A673 (cell line): Measurements from ENCODE around the gene CLDN11. TPM values are rescaled to one million over a fixed set of nuclear protein-coding genes. Genes with fewer than 3 reads are reported as not detected.

ENCODE experiments used
- BruUV-seq: library from RNA; stranded (reverse); fragments of 400-500 nt; replicated peaks from 2 replicates; lab custom pipeline; 2021; lab: Mats Ljungman, UMichigan
- CTCF ChIA-PET: fragments of 300-600 bp; sonication (Branson Sonifier 250); formaldehyde crosslinking; loops from one replicate; lab custom pipeline; 2022; ENCODE audit warnings: antibody characterized with exemption; lab: Charles Lee
- POLR2A ChIA-PET: fragments of 300-600 bp; sonication (Branson Sonifier 250); formaldehyde crosslinking; loops from one replicate; lab custom pipeline; 2022; ENCODE audit warnings: antibody characterized with exemption; ENCODE audit not compliant: low non-redundant PET; lab: Charles Lee
- DNase-seq: peaks from one replicate; pipeline ENCODE4 v3.0.0-alpha.2; 2015; ENCODE audit warnings: low spot score
- H3K27ac ChIP-seq: fragments of 200-600 bp; sonication (generic); 2 replicates; pipeline ENCODE4 v1.5.1; 2016; ENCODE audit warnings: mixed run types, low read depth, mild to moderate bottlenecking, mixed read lengths, antibody characterized with exemption, low read length; ENCODE audit not compliant: poor library complexity, severe bottlenecking
- H3K27me3 ChIP-seq: fragments of 200-600 bp; sonication (generic); replicated peaks from 2 replicates; pipeline ENCODE4 v1.6.1; 2017; ENCODE audit warnings: mixed run types, low read depth, mild to moderate bottlenecking, mixed read lengths, antibody characterized with exemption, low read length; ENCODE audit not compliant: insufficient read depth, poor library complexity
- H3K36me3 ChIP-seq: fragments of 200-600 bp; sonication (generic); 2 replicates; pipeline ENCODE4 v1.6.1; 2016; ENCODE audit warnings: mixed run types, mild to moderate bottlenecking, mixed read lengths, antibody characterized with exemption, low read length; ENCODE audit not compliant: insufficient read depth, poor library complexity, severe bottlenecking
- H3K4me1 ChIP-seq: fragments of 200-600 bp; sonication (generic); 2 replicates; pipeline ENCODE4 v1.6.1; 2017; ENCODE audit warnings: mixed run types, mild to moderate bottlenecking, mixed read lengths, antibody characterized with exemption, low read length; ENCODE audit not compliant: insufficient read depth, poor library complexity, severe bottlenecking
- H3K4me3 ChIP-seq: fragments of 200-600 bp; sonication (generic); 2 replicates; pipeline ENCODE4 v1.5.1; 2016; ENCODE audit warnings: low read depth, mixed run types, mild to moderate bottlenecking, mixed read lengths, low read length; ENCODE audit not compliant: poor library complexity, severe bottlenecking
- H3K9me3 ChIP-seq: fragments of 200-600 bp; sonication (generic); 2 replicates; pipeline ENCODE4 v1.6.1; 2016; ENCODE audit warnings: mixed run types, low read depth, mild to moderate bottlenecking, mixed read lengths, antibody characterized with exemption, low read length; ENCODE audit not compliant: poor library complexity, severe bottlenecking
- CTCF ChIP-seq: fragments of 300-800, 200-600 bp; sonication (generic); conservative IDR thresholded peaks from 2 replicates; pipeline ENCODE4 v1.5.1; 2017; ENCODE audit warnings: low read depth, mild to moderate bottlenecking, antibody characterized with exemption, low read length, moderate library complexity, mixed read lengths
- EZH2 ChIP-seq: fragments of 200-600 bp; sonication (generic); IDR thresholded peaks from 2 replicates; pipeline ENCODE4 v1.6.1; 2017; ENCODE audit warnings: borderline replicate concordance, low read depth, mild to moderate bottlenecking, mixed read lengths, antibody characterized with exemption, low read length; ENCODE audit not compliant: poor library complexity, severe bottlenecking
- intact Hi-C: fragments of 100-400 bp; cut with micrococcal nuclease; formaldehyde crosslinking; loops from one replicate; pipeline ENCODE4 v1.10.0; 2022; ENCODE audit not compliant: unreplicated experiment
- total RNA-seq: library from RNA; stranded (reverse); gene quantifications from 2 replicates; pipeline ENCODE4 v1.2.3, GENCODE V29; 2021

Gene CLDN11
- total RNA-seq, 1 experiment from 2014 or later, result not detected

- no peak overlapping the region for H3K4me3 ChIP-seq
- H3K4me1 ChIP-seq, result no peaks in the 10 kb centered on the region
- no peaks in the 10 kb centered on the region for H3K27me3 ChIP-seq
- ChIA-PET CTCF (no interaction called here), POLR2A (no interaction called here)
- H3K27ac ChIP-seq, result no peak overlapping the region
- BruUV-seq, result no TSS peak
- H3K9me3 ChIP-seq, result no peaks in the 10 kb centered on the region
- intact Hi-C loops, result no loop called here
- no peak for DNase-seq
- TF ChIP-seq CTCF (no peak), EZH2 (no peak)
- peaks cover 29% of the 10 kb centered on the region for H3K36me3 ChIP-seq
Measured at GRCh38 chr3:170383567-170383966, 35.1 kb upstream of the CLDN11 start.

DNA sequence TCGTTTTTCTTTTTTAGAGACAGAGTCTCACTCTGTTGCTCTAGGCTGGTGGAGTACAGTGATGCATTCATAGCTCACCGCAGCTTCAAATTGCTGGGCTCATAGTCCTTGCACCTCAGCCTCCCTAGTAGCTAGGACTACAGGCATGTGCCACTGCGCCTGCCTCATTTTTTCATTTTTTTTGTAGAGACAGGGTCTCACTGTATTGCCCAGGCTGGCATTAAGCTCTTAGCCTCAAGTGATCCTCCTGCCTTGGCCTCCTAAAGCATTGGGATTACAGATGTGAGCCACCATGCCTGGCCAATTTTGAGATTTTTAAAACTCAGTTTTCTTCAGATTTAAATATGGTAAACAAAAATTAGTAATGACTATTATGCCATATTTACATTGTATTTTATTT, 32.2 kb upstream of the CLDN11 start:
- H3K9me3 ChIP-seq, result no peaks in the 10 kb centered on the region
- CTCF ChIA-PET, result no interaction called here
- POLR2A ChIA-PET, result no interaction called here
- H3K27me3 ChIP-seq, result no peaks in the 10 kb centered on the region
- TF ChIP-seq EZH2 (no peak), CTCF (no peak)
- no TSS peak for BruUV-seq
- no peak for DNase-seq
- H3K36me3 ChIP-seq, result peaks cover 31% of the 10 kb centered on the region
- no peak overlapping the region for H3K27ac ChIP-seq
- intact Hi-C loops, result no loop called here
- H3K4me3 ChIP-seq, result no peak overlapping the region
- no peaks in the 10 kb centered on the region for H3K4me1 ChIP-seq

DNA sequence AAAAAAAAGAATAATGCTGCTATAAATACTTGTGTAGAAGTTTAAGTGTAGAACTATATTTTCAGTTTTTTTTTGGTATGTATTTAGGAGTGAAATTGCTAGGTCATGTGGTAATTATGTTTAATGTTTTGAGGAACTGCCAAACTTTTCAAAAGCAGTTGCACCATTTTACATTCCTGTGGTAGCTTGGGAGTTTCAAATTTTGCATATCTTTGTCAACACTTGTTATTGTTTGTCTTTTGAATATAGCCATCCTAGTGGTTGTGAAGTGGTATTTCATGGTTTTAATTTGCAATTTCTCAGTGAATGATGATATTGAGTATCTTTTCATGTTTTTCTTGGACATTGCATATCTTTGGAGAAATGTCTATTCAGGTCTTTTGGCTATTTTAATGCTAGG, 30.7 kb upstream of the CLDN11 start:
- DNase-seq, result no peak
- no peaks in the 10 kb centered on the region for H3K4me1 ChIP-seq
- intact Hi-C loops, result no loop called here
- H3K4me3 ChIP-seq, result no peak overlapping the region
- BruUV-seq, result no TSS peak
- H3K27me3 ChIP-seq, result no peaks in the 10 kb centered on the region
- no peak overlapping the region for H3K27ac ChIP-seq
- peaks cover 37% of the 10 kb centered on the region for H3K36me3 ChIP-seq
- ChIA-PET CTCF (no interaction called here), POLR2A (no interaction called here)
- TF ChIP-seq EZH2 (no peak), CTCF (no peak)
- H3K9me3 ChIP-seq, result no peaks in the 10 kb centered on the region
